ENCODE results near the gene CD302. TPM values are rescaled to one million over a fixed set of nuclear protein-coding genes. Genes with fewer than 3 reads are reported as not detected.
A peak's percentile ranks its signal among the peaks of the same experiment; 100 is the strongest.

CD302 gene
- total and polyA plus RNA-seq, 2 of the 4 experiments (the other 2 are of a cell fraction), result 3.8 to 4.0 TPM

DNA sequence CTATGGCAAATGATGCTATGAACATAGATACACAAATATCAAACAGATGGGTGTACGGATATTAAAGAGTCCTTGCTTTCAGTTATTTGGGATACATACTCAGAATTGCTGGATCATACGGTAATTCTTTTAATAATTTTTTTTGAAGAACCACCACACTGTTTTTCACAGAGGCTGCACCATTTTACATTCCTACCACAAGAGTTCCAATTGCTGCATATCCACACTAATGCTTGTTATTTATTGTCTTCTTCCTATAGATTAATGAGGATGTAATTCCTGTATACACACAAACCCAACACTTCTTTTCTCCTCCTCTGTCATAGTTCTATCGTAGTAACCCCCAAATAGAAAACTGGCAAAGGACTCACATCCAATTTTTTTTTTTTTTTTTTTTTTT, 21.7 kb downstream of the CD302 start:
- dilution Hi-C loops (cut with HindIII; ENCODE audit: low sequenced_read_pairs, unreplicated experiment), result no loop called here
- BruUV-seq (replicated peaks), result no TSS peak
- ATAC-seq (ENCODE audit: low read depth), result no peak

More for the DNA sequence above, 21.7 kb downstream of the CD302 start:
- in situ Hi-C loops (cut with MboI; ENCODE audit: low sequenced_read_pairs) (no loop called here), intact Hi-C loops (cut with micrococcal nuclease) (no loop called here)
- Histone ChIP-seq H2AK5ac (ENCODE audit: low read depth, low read length) (no peak overlapping the region), H3K23ac (ENCODE audit: low read depth, low read length) (no peak overlapping the region), H3K4me1 (ENCODE audit: control insufficient read depth, insufficient read depth, low read length) (peaks cover 3% of the 10 kb centered on the region; the same call in 1 of the 2 replicates), H4K5ac (ENCODE audit: low read depth, low read length) (no peak overlapping the region), H3K27me3 (ENCODE audit: control insufficient read depth, insufficient read depth, low read length) (no peaks in the 10 kb centered on the region), H3K4ac (ENCODE audit: low read depth, low read length) (no peak overlapping the region), H2BK120ac (ENCODE audit: low read depth, low read length) (no peak overlapping the region), H2BK15ac (ENCODE audit: low read depth, low read length) (no peak overlapping the region), H3K56ac (ENCODE audit: extremely low read depth, insufficient read depth, low read length) (no peak overlapping the region), H3K27ac (ENCODE audit: insufficient read depth, low read length) (no peak overlapping the region), H2BK20ac (ENCODE audit: low read depth, low read length) (no peak overlapping the region), H3K9me3 (ENCODE audit: control insufficient read depth, insufficient read depth, low read length) (no peaks in the 10 kb centered on the region), H3K4me3 (ENCODE audit: insufficient read depth, low read depth, low read length) (no peak overlapping the region), H3K79me1 (ENCODE audit: low read depth in 1 of 2, low read length in 2 of 2) (peaks cover 0 to 9% of the 10 kb centered on the region in 2 experiments; a peak in 3 of 4 replicates), H3K4me2 (ENCODE audit: low read depth, low read length) (no peak overlapping the region), H4K20me1 (ENCODE audit: insufficient read depth, low read length) (no peaks in the 10 kb centered on the region), H2BK5ac (ENCODE audit: low read depth, low read length, poor library complexity, severe bottlenecking) (no peak overlapping the region), H4K8ac (ENCODE audit: low read depth in 2 of 2, low read length in 2 of 2) (no peak overlapping the region), H3K36me3 (ENCODE audit: control insufficient read depth, insufficient read depth, low read length) (peaks cover 4% of the 10 kb centered on the region), H2AK9ac (replicated peaks; ENCODE audit: low read depth, low read length, poor library complexity) (no peak overlapping the region), H4K91ac (ENCODE audit: insufficient read depth, low read depth, low read length) (no peak overlapping the region), H3K18ac (ENCODE audit: low read depth, low read length) (no peak overlapping the region), H2AFZ (replicated peaks; ENCODE audit: low read length, poor library complexity) (no peak overlapping the region), H3K14ac (replicated peaks; ENCODE audit: low read depth, low read length) (no peak overlapping the region), H3K9ac (ENCODE audit: low read depth, low read length) (no peak overlapping the region), H3K9me1 (ENCODE audit: insufficient read depth, low read length) (peaks cover 6% of the 10 kb centered on the region; the same call in 1 of the 2 replicates)
- ChIA-PET CTCF (no interaction called here), POLR2A (ENCODE audit: unreplicated experiment) (no interaction called here)
- TF ChIP-seq, protein P1, sequence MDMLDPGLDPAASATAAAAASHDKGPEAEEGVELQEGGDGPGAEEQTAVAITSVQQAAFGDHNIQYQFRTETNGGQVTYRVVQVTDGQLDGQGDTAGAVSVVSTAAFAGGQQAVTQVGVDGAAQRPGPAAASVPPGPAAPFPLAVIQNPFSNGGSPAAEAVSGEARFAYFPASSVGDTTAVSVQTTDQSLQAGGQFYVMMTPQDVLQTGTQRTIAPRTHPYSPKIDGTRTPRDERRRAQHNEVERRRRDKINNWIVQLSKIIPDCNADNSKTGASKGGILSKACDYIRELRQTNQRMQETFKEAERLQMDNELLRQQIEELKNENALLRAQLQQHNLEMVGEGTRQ (IDR thresholded peaks at IDR 0.05; ENCODE audit: low read depth, low read length), result no peak
- no peak for TF ChIP-seq BHLHE40 (IDR thresholded peaks at IDR 0.05; ENCODE audit: low read depth, low read length)
- TF ChIP-seq, protein P2, sequence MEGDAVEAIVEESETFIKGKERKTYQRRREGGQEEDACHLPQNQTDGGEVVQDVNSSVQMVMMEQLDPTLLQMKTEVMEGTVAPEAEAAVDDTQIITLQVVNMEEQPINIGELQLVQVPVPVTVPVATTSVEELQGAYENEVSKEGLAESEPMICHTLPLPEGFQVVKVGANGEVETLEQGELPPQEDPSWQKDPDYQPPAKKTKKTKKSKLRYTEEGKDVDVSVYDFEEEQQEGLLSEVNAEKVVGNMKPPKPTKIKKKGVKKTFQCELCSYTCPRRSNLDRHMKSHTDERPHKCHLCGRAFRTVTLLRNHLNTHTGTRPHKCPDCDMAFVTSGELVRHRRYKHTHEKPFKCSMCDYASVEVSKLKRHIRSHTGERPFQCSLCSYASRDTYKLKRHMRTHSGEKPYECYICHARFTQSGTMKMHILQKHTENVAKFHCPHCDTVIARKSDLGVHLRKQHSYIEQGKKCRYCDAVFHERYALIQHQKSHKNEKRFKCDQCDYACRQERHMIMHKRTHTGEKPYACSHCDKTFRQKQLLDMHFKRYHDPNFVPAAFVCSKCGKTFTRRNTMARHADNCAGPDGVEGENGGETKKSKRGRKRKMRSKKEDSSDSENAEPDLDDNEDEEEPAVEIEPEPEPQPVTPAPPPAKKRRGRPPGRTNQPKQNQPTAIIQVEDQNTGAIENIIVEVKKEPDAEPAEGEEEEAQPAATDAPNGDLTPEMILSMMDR (conservative IDR thresholded peaks at IDR 0.05; ENCODE audit: low read depth, low read length), result peak; percentile 28; the same call in 1 of the 2 replicates
- no peak for DNase-seq
- no CpG with 5 or more reads among the region's 3 CpGs for WGBS, 2 experiments (ENCODE audit: extremely low coverage in 2 of 2, insufficient read length in 1 of 2)
